PFSK-1 (cell line): ENCODE measurements around the gene TBC1D22A.

ENCODE experiments used
- FOXP2 ChIP-seq: optimal IDR thresholded peaks from 2 replicates; pipeline ENCODE3; 2011; ENCODE audit warnings: borderline replicate concordance, control low read depth, inconsistent platforms; ENCODE audit not compliant: insufficient read depth; ENCODE audit errors: extremely low read length, extremely low read depth
- POLR2AphosphoS5 ChIP-seq: IDR thresholded peaks from 2 replicates; pipeline ENCODE4 v1.6.1; 2012; ENCODE audit warnings: low read depth, mild to moderate bottlenecking, control low read depth, low read length, moderate library complexity
- REST ChIP-seq, 2 experiments: IDR thresholded peaks; 2 replicates each; pipeline versions ENCODE4 v1.6.1 to v1.8.0; 2011 to 2012; ENCODE audit warnings: low read depth in 2 of 2, low read length in 2 of 2, control low read depth in 1 of 2, inconsistent platforms in 1 of 2, mild to moderate bottlenecking in 1 of 2, moderate library complexity in 1 of 2; ENCODE audit not compliant: insufficient read depth in 1 of 2
- SIN3A ChIP-seq: IDR thresholded peaks from 2 replicates; pipeline ENCODE4 v1.6.1; 2012; ENCODE audit warnings: mild to moderate bottlenecking, low read length, moderate library complexity, borderline replicate concordance; ENCODE audit not compliant: insufficient read depth
- TAF1 ChIP-seq: IDR thresholded peaks from 2 replicates; pipeline ENCODE4 v1.6.1; 2012; ENCODE audit warnings: low read length, control low read depth, borderline replicate concordance; ENCODE audit not compliant: insufficient read depth

- TF ChIP-seq POLR2AphosphoS5 (no peak), REST (IDR thresholded peaks at IDR 0.05; ENCODE audit: insufficient read depth in 1 of 2, low read depth in 2 of 2, low read length in 2 of 2) (no peak), SIN3A (no peak), TAF1 (no peak), FOXP2 (no peak)
Observed at GRCh38 chr22:46995501-46996360, 233.3 kb downstream of the TBC1D22A start.
